Neural cell (in vitro differentiated cells): ENCODE measurements around the gene VPS37B. TPM values are rescaled to one million over a fixed set of nuclear protein-coding genes. Genes with fewer than 3 reads are reported as not detected.

Experiments
- H2AFZ ChIP-seq: fragments of 200-600, 300-800 bp; sonication (generic), shearing (Covaris generic); 2 replicates; pipeline ENCODE4 v1.6.0; 2014; ENCODE audit warnings: low read depth, mild to moderate bottlenecking, antibody characterized with exemption, low read length, moderate library complexity
- H3F3A ChIP-seq: fragments of 200-600 bp; shearing (Covaris generic); 2 replicates; pipeline ENCODE4 v1.6.1; 2016; ENCODE audit warnings: mild to moderate bottlenecking, moderate library complexity, mixed read lengths, antibody characterized with exemption, low read length; ENCODE audit not compliant: insufficient read depth, poor library complexity, severe bottlenecking
- H3K27ac ChIP-seq: fragments of 200-600, 300-800 bp; sonication (generic), shearing (Covaris generic); 2 replicates; pipeline ENCODE4 v1.5.1; 2014; ENCODE audit warnings: mild to moderate bottlenecking, low read length, moderate library complexity
- H3K27me3 ChIP-seq: fragments of 300-800, 200-600 bp; sonication (generic), shearing (Covaris generic); 2 replicates; pipeline ENCODE4 v1.6.0; 2014; ENCODE audit warnings: mild to moderate bottlenecking, low read depth, low read length, moderate library complexity; ENCODE audit not compliant: insufficient read depth
- H3K36me3 ChIP-seq: fragments of 300-800, 200-600 bp; sonication (generic), shearing (Covaris generic); 2 replicates; pipeline ENCODE4 v1.5.1; 2014; ENCODE audit warnings: mild to moderate bottlenecking, antibody characterized with exemption, low read length, moderate library complexity; ENCODE audit not compliant: insufficient read depth
- H3K4me2 ChIP-seq: fragments of 300-800, 200-600 bp; sonication (generic), shearing (Covaris generic); 2 replicates; pipeline ENCODE4 v1.6.0; 2014; ENCODE audit warnings: mild to moderate bottlenecking, low read length
- H3K4me3 ChIP-seq: fragments of 300-800, 200-600 bp; sonication (generic), shearing (Covaris generic); 2 replicates; pipeline ENCODE4 v1.5.1; 2014; ENCODE audit warnings: mild to moderate bottlenecking, low read length, moderate library complexity
- H3K79me2 ChIP-seq: fragments of 200-600 bp; shearing (Covaris generic); replicated peaks from 2 replicates; pipeline ENCODE4 v1.6.0; 2014; ENCODE audit warnings: mild to moderate bottlenecking, low read length, moderate library complexity; ENCODE audit not compliant: insufficient read depth
- H3K9ac ChIP-seq: fragments of 300-800, 200-600 bp; sonication (generic), shearing (Covaris generic); 2 replicates; pipeline ENCODE4 v1.6.1; 2016; ENCODE audit warnings: mild to moderate bottlenecking, low read length, mixed read lengths
- H3K9me2 ChIP-seq: fragments of 200-600 bp; shearing (Covaris generic); 2 replicates; pipeline ENCODE4 v1.6.1; 2016; ENCODE audit warnings: mild to moderate bottlenecking, low read length, mixed read lengths; ENCODE audit not compliant: insufficient read depth
- H3K9me3 ChIP-seq: fragments of 200-600, 300-800 bp; sonication (generic), shearing (Covaris generic); 2 replicates; pipeline ENCODE4 v1.6.1; 2016; ENCODE audit warnings: mild to moderate bottlenecking, mixed run types, low read length, moderate library complexity, mixed read lengths
- H4K20me1 ChIP-seq: fragments of 200-600 bp; shearing (Covaris generic); 2 replicates; pipeline ENCODE4 v1.6.1; 2016; ENCODE audit warnings: mild to moderate bottlenecking, mixed run types; ENCODE audit not compliant: insufficient read depth
- EP300 ChIP-seq: fragments of 450-650 bp; conservative IDR thresholded peaks from 2 replicates; pipeline ENCODE4 v1.6.1; 2014; ENCODE audit warnings: antibody characterized with exemption, mild to moderate bottlenecking, moderate library complexity; ENCODE audit not compliant: poor library complexity, severe bottlenecking
- EZH2 ChIP-seq: fragments of 200-600, 300-800 bp; shearing (Covaris generic), sonication (generic); IDR thresholded peaks from 2 replicates; pipeline ENCODE4 v1.6.1; 2014; ENCODE audit warnings: antibody characterized with exemption, low read length, borderline replicate concordance, mild to moderate bottlenecking; ENCODE audit not compliant: insufficient read depth, poor library complexity, severe bottlenecking
- MXI1 ChIP-seq: fragments of 450-650 bp; conservative IDR thresholded peaks from 2 replicates; pipeline ENCODE4 v1.6.1; 2014; ENCODE audit warnings: antibody characterized with exemption, mild to moderate bottlenecking; ENCODE audit not compliant: poor library complexity, severe bottlenecking
- POLR2AphosphoS5 ChIP-seq: IDR thresholded peaks from 2 replicates; pipeline ENCODE4 v1.6.1; 2012
- RAD21 ChIP-seq: fragments of 450-650 bp; conservative IDR thresholded peaks from 2 replicates; pipeline ENCODE4 v1.6.1; 2014; ENCODE audit warnings: antibody characterized with exemption, mild to moderate bottlenecking, moderate library complexity
- SMC3 ChIP-seq: fragments of 450-650 bp; conservative IDR thresholded peaks from 2 replicates; pipeline ENCODE4 v1.6.1; 2014; ENCODE audit warnings: antibody characterized with exemption, mild to moderate bottlenecking, moderate library complexity; ENCODE audit not compliant: poor library complexity
- TAF1 ChIP-seq: IDR thresholded peaks from 2 replicates; pipeline ENCODE4 v1.6.1; 2012; ENCODE audit warnings: low read depth
- polyA plus RNA-seq: library from polyadenylated mRNA; depleted of rRNA; stranded (reverse); fragments of >200 nt; gene quantifications from 2 replicates; pipeline ENCODE4 v1.2.3, GENCODE V29; 2014
- TF ChIP-seq, protein P1 (sequence below): fragments of 450-650 bp; IDR thresholded peaks from 2 replicates; pipeline ENCODE4 v1.5.1; 2014; ENCODE audit warnings: antibody characterized with exemption, mild to moderate bottlenecking, moderate library complexity; ENCODE audit not compliant: poor library complexity, severe bottlenecking
- TF ChIP-seq, protein P2 (sequence below): IDR thresholded peaks from 2 replicates; pipeline ENCODE4 v1.6.1; 2012; ENCODE audit warnings: borderline replicate concordance

Gene VPS37B
- polyA plus RNA-seq, 1 donor from 2014 or later = 30.2 TPM

DNA sequence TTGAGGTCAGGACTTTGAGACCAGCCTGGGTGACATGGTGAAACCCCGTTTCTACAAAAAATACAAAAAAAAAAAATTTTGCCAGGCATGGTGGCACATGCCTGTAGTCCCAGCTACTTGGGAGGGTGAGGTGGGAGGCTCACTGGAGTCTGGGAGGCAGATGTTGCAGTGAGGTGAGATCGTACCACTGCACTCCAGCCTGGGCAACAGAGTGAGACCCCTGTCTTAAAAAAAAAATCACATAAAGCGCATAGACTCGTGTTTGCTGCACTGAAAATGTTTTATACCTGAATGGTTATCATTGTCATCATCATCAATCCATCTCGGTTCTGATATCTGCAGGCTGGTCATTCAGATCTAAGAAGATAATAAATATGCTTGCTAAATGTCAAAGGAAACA, 24.8 kb upstream of the VPS37B start:
- no peaks in the 10 kb centered on the region for H3F3A ChIP-seq
- no peaks in the 10 kb centered on the region for H3K27me3 ChIP-seq
- H3K9ac ChIP-seq = no peak overlapping the region
- H3K9me3 ChIP-seq = no peaks in the 10 kb centered on the region
- H3K4me2 ChIP-seq = no peak overlapping the region
- H3K9me2 ChIP-seq = no peaks in the 10 kb centered on the region
- no peaks in the 10 kb centered on the region for H3K79me2 ChIP-seq
- no peak overlapping the region for H3K27ac ChIP-seq
- no peaks in the 10 kb centered on the region for H3K36me3 ChIP-seq
- H4K20me1 ChIP-seq = no peaks in the 10 kb centered on the region
- no peak for TF ChIP-seq SMC3
- no peak for TF ChIP-seq RAD21
- TF ChIP-seq MXI1 = no peak
- TF ChIP-seq, protein P1, sequence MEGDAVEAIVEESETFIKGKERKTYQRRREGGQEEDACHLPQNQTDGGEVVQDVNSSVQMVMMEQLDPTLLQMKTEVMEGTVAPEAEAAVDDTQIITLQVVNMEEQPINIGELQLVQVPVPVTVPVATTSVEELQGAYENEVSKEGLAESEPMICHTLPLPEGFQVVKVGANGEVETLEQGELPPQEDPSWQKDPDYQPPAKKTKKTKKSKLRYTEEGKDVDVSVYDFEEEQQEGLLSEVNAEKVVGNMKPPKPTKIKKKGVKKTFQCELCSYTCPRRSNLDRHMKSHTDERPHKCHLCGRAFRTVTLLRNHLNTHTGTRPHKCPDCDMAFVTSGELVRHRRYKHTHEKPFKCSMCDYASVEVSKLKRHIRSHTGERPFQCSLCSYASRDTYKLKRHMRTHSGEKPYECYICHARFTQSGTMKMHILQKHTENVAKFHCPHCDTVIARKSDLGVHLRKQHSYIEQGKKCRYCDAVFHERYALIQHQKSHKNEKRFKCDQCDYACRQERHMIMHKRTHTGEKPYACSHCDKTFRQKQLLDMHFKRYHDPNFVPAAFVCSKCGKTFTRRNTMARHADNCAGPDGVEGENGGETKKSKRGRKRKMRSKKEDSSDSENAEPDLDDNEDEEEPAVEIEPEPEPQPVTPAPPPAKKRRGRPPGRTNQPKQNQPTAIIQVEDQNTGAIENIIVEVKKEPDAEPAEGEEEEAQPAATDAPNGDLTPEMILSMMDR = no peak
- TF ChIP-seq EZH2 = no peak
- no peak for TF ChIP-seq EP300
- TF ChIP-seq, protein P2, sequence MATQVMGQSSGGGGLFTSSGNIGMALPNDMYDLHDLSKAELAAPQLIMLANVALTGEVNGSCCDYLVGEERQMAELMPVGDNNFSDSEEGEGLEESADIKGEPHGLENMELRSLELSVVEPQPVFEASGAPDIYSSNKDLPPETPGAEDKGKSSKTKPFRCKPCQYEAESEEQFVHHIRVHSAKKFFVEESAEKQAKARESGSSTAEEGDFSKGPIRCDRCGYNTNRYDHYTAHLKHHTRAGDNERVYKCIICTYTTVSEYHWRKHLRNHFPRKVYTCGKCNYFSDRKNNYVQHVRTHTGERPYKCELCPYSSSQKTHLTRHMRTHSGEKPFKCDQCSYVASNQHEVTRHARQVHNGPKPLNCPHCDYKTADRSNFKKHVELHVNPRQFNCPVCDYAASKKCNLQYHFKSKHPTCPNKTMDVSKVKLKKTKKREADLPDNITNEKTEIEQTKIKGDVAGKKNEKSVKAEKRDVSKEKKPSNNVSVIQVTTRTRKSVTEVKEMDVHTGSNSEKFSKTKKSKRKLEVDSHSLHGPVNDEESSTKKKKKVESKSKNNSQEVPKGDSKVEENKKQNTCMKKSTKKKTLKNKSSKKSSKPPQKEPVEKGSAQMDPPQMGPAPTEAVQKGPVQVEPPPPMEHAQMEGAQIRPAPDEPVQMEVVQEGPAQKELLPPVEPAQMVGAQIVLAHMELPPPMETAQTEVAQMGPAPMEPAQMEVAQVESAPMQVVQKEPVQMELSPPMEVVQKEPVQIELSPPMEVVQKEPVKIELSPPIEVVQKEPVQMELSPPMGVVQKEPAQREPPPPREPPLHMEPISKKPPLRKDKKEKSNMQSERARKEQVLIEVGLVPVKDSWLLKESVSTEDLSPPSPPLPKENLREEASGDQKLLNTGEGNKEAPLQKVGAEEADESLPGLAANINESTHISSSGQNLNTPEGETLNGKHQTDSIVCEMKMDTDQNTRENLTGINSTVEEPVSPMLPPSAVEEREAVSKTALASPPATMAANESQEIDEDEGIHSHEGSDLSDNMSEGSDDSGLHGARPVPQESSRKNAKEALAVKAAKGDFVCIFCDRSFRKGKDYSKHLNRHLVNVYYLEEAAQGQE = no peak
- TF ChIP-seq POLR2AphosphoS5 = no peak
- no peak for TF ChIP-seq TAF1
- no peak overlapping the region for H3K4me3 ChIP-seq
- H2AFZ ChIP-seq = no peak overlapping the region

DNA sequence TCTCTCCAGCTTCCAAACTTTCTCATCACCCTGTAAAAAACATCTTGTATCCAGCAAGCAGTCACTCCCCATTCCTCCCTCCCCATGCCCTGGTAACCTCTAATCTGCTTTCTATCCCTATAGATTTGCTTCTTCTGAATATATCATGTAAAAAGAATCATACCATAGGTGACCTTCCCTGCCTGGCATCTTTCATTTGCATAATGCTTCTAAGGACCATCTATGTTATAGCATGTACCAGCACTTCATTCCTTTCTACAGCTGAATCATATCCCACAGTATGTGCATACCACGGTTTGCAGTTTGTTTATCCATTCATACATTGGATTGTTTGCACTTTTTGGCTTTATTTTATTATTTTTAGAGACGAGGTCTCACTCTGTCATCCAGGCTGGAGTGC, 22.9 kb upstream of the VPS37B start:
- Histone ChIP-seq H3K9me2 (no peaks in the 10 kb centered on the region), H3K36me3 (no peaks in the 10 kb centered on the region), H2AFZ (no peak overlapping the region), H3K27me3 (no peaks in the 10 kb centered on the region), H3K27ac (no peak overlapping the region), H3K9me3 (no peaks in the 10 kb centered on the region), H3K9ac (no peak overlapping the region), H4K20me1 (no peaks in the 10 kb centered on the region), H3K4me2 (no peak overlapping the region), H3K79me2 (no peaks in the 10 kb centered on the region), H3K4me3 (no peak overlapping the region), H3F3A (no peaks in the 10 kb centered on the region)
- TF ChIP-seq EP300 (no peak), MXI1 (no peak), RAD21 (no peak), EZH2 (no peak), SMC3 (no peak), TAF1 (no peak), POLR2AphosphoS5 (no peak)
- TF ChIP-seq, protein P2 = no peak
- TF ChIP-seq, protein P1 = no peak
